GM23338 (cell line): Measurements from ENCODE around the gene EIF4E3. TPM values are rescaled to one million over a fixed set of nuclear protein-coding genes. Genes with fewer than 3 reads are reported as not detected.

ENCODE experiments used
- ATAC-seq: fragments of 200-7000 bp; cut with Tn5 transposase; 3 replicates; pipeline ENCODE4 v1.9.1; 2020
- DNase-seq: peaks from one replicate; pipeline ENCODE4 v3.0.0-alpha.2; 2015; ENCODE audit warnings: low spot score
- H2AFZ ChIP-seq: fragments of 200-600 bp; sonication (generic); 2 replicates; pipeline ENCODE4 v1.8.0; 2016; ENCODE audit warnings: antibody characterized with exemption, mild to moderate bottlenecking, moderate library complexity
- H3F3A ChIP-seq: fragments of 200-600 bp; sonication (generic); replicated peaks from 2 replicates; pipeline ENCODE4 v1.8.0; 2017; ENCODE audit warnings: antibody characterized with exemption, mixed run types, low read depth
- H3K27ac ChIP-seq: fragments of 200-600 bp; sonication (generic); 2 replicates; pipeline ENCODE4 v1.6.1; 2016; ENCODE audit warnings: low read depth
- H3K27me3 ChIP-seq: fragments of 200-600 bp; sonication (generic); 2 replicates; pipeline ENCODE4 v1.8.0; 2016; ENCODE audit warnings: mild to moderate bottlenecking, mixed run types, moderate library complexity; ENCODE audit not compliant: insufficient read depth
- H3K36me3 ChIP-seq: fragments of 200-600 bp; sonication (generic); 2 replicates; pipeline ENCODE4 v1.8.0; 2016; ENCODE audit warnings: mild to moderate bottlenecking; ENCODE audit not compliant: insufficient read depth
- H3K4me1 ChIP-seq: fragments of 200-600 bp; sonication (generic); 2 replicates; pipeline ENCODE4 v1.8.0; 2016; ENCODE audit warnings: mild to moderate bottlenecking, moderate library complexity; ENCODE audit not compliant: insufficient read depth
- H3K4me2 ChIP-seq: fragments of 200-600 bp; sonication (generic); 2 replicates; pipeline ENCODE4 v1.7.1; 2017; ENCODE audit warnings: mixed run types
- H3K4me3 ChIP-seq: fragments of 200-600 bp; sonication (generic); 2 replicates; pipeline ENCODE4 v1.6.1; 2016; ENCODE audit warnings: mixed run types
- H3K79me2 ChIP-seq: fragments of 200-600 bp; sonication (generic); replicated peaks from 2 replicates; pipeline ENCODE4 v1.8.0; 2017; ENCODE audit warnings: mild to moderate bottlenecking; ENCODE audit not compliant: insufficient read depth
- H3K9me2 ChIP-seq: fragments of 200-600 bp; sonication (generic); 2 replicates; pipeline ENCODE4 v1.8.0; 2017; ENCODE audit not compliant: insufficient read depth
- H4K20me1 ChIP-seq: fragments of 200-600 bp; sonication (generic); replicated peaks from 2 replicates; pipeline ENCODE4 v1.8.0; 2017; ENCODE audit warnings: mild to moderate bottlenecking; ENCODE audit not compliant: insufficient read depth
- H3K27ac Mint-ChIP-seq: 2 replicates; pipeline ENCODE4 v1.8.0; 2020; ENCODE audit warnings: inconsistent platforms, mild to moderate bottlenecking, moderate library complexity, mixed read lengths
- H3K27me3 Mint-ChIP-seq: 3 replicates; pipeline ENCODE4 v1.8.0; 2022; ENCODE audit warnings: low read depth, mild to moderate bottlenecking, moderate library complexity, mixed read lengths, inconsistent platforms; ENCODE audit not compliant: insufficient read depth, poor library complexity
- H3K36me3 Mint-ChIP-seq: 3 replicates; pipeline ENCODE4 v1.8.0; 2021; ENCODE audit warnings: low read depth, mild to moderate bottlenecking, inconsistent platforms, moderate library complexity, mixed read lengths
- H3K4me1 Mint-ChIP-seq: 3 replicates; pipeline ENCODE4 v1.8.0; 2020; ENCODE audit warnings: mild to moderate bottlenecking, inconsistent platforms, mixed read lengths
- H3K4me3 Mint-ChIP-seq: 3 replicates; pipeline ENCODE4 v1.8.0; 2021; ENCODE audit warnings: moderate library complexity, mild to moderate bottlenecking, inconsistent platforms, mixed read lengths
- H3K9me3 Mint-ChIP-seq: 3 replicates; pipeline ENCODE4 v1.8.0; 2020; ENCODE audit warnings: moderate library complexity, mild to moderate bottlenecking, inconsistent platforms, mixed read lengths
- CREB1 ChIP-seq: fragments of 250-450 bp; sonication (Bioruptor Pico); IDR thresholded peaks from 2 replicates; pipeline ENCODE4 v1.5.0; 2020; ENCODE audit warnings: low read depth, mild to moderate bottlenecking, moderate library complexity
- CTCF ChIP-seq, 2 experiments: fragments of 200-600 bp in 1 of 2; sonication (generic) in 1 of 2; conservative IDR thresholded peaks; 2 replicates each; pipeline versions ENCODE4 v1.5.1 to v1.6.1; 2016 to 2017; ENCODE audit warnings: antibody characterized with exemption in 2 of 2, low read depth in 2 of 2, mild to moderate bottlenecking in 2 of 2, moderate library complexity in 1 of 2
- EZH2 ChIP-seq: fragments of 200-600 bp; sonication (generic); IDR thresholded peaks from one replicate; pipeline ENCODE4 v1.8.0; 2017; ENCODE audit warnings: antibody characterized with exemption, mild to moderate bottlenecking, low read depth; ENCODE audit not compliant: unreplicated experiment
- EZH2phosphoT487 ChIP-seq: fragments of 200-600 bp; sonication (generic); IDR thresholded peaks from one replicate; pipeline ENCODE4 v1.8.1; 2018; ENCODE audit warnings: antibody characterized with exemption; ENCODE audit not compliant: unreplicated experiment
- JUNB ChIP-seq: IDR thresholded peaks from one replicate; pipeline ENCODE4 v1.6.1; 2016; ENCODE audit warnings: antibody characterized with exemption; ENCODE audit not compliant: unreplicated experiment
- NANOG ChIP-seq: IDR thresholded peaks from 2 replicates; pipeline ENCODE4 v1.6.1; 2016; ENCODE audit warnings: antibody characterized with exemption, borderline replicate concordance
- POLR2AphosphoS5 ChIP-seq: IDR thresholded peaks from 2 replicates; pipeline ENCODE4 v1.6.1; 2016; ENCODE audit warnings: antibody characterized with exemption, low read depth
- REST ChIP-seq: IDR thresholded peaks from one replicate; pipeline ENCODE4 v1.6.1; 2018; ENCODE audit warnings: antibody characterized with exemption; ENCODE audit not compliant: unreplicated experiment
- STAT1 ChIP-seq: IDR thresholded peaks from one replicate; pipeline ENCODE4 v1.6.1; 2016; ENCODE audit warnings: antibody characterized with exemption; ENCODE audit not compliant: unreplicated experiment
- ZNF114 ChIP-seq: fragments of 250-450 bp; sonication (Bioruptor Pico); IDR thresholded peaks from 2 replicates; pipeline ENCODE4 v1.5.0; 2020; ENCODE audit warnings: mild to moderate bottlenecking, moderate library complexity
- ZNF331 ChIP-seq: fragments of 250-450 bp; sonication (Bioruptor Pico); IDR thresholded peaks from 2 replicates; pipeline ENCODE4 v1.5.0; 2020; ENCODE audit warnings: low read depth, mild to moderate bottlenecking, moderate library complexity
- ZNF462 ChIP-seq: fragments of 250-450 bp; sonication (Bioruptor Pico); IDR thresholded peaks from 2 replicates; pipeline ENCODE4 v1.5.0; 2020; ENCODE audit warnings: mild to moderate bottlenecking, moderate library complexity
- polyA plus RNA-seq: library from polyadenylated mRNA; unstranded; fragments of >200 nt; fragmentation: Nextera tagmentation; extraction: Ambion mirVana; gene quantifications from 2 replicates; pipeline ENCODE4 v1.2.1, GENCODE V29; 2016
- total RNA-seq: library from RNA; depleted of rRNA; stranded (reverse); fragments of >200 nt; shearing (Covaris generic); gene quantifications from 2 replicates; pipeline ENCODE4 v1.2.3, GENCODE V29; 2014
- TF ChIP-seq, protein P1 (sequence below): IDR thresholded peaks from 2 replicates; pipeline ENCODE4 v1.6.1; 2016; ENCODE audit warnings: antibody characterized with exemption

EIF4E3 gene
- total and polyA plus RNA-seq, 2 experiments from 2014 or later = 6.0 to 9.7 TPM

- no peak for ATAC-seq
- H3K9me3 Mint-ChIP-seq = no peaks in the 10 kb centered on the region
These were observed 12.2 kb downstream of the EIF4E3 start for GRCh38 chr3:71713041-71713440.

More at GRCh38 chr3:71713041-71713440, 12.2 kb downstream of the EIF4E3 start:
- no peak overlapping the region for H3K27ac ChIP-seq
- peaks cover 1% of the 10 kb centered on the region for H3K27me3 Mint-ChIP-seq
- H3K79me2 ChIP-seq = peaks cover 9% of the 10 kb centered on the region; the same call in 1 of the 2 replicates
- H3K4me3 Mint-ChIP-seq = no peak overlapping the region
- TF ChIP-seq JUNB = no peak
- no peak for TF ChIP-seq EZH2phosphoT487
- TF ChIP-seq ZNF462 = no peak
- TF ChIP-seq EZH2 = no peak
- no peak for TF ChIP-seq CREB1 (CRISPR knock-in tag)
- TF ChIP-seq CTCF (conservative IDR thresholded peaks at IDR 0.05; ENCODE audit: low read depth in 2 of 2) = no peak
- TF ChIP-seq, protein P1, sequence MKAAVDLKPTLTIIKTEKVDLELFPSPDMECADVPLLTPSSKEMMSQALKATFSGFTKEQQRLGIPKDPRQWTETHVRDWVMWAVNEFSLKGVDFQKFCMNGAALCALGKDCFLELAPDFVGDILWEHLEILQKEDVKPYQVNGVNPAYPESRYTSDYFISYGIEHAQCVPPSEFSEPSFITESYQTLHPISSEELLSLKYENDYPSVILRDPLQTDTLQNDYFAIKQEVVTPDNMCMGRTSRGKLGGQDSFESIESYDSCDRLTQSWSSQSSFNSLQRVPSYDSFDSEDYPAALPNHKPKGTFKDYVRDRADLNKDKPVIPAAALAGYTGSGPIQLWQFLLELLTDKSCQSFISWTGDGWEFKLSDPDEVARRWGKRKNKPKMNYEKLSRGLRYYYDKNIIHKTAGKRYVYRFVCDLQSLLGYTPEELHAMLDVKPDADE = no peak
- TF ChIP-seq POLR2AphosphoS5 = no peak
- TF ChIP-seq STAT1 = no peak
- no peak for TF ChIP-seq REST
- TF ChIP-seq ZNF114 (CRISPR knock-in tag) = no peak
- no peak for TF ChIP-seq ZNF331 (CRISPR knock-in tag)
- TF ChIP-seq NANOG = no peak
- no peaks in the 10 kb centered on the region; the same call in 1 of the 2 replicates for H4K20me1 ChIP-seq
- H3K27me3 ChIP-seq = no peaks in the 10 kb centered on the region
- no peak overlapping the region for H3K4me2 ChIP-seq
- no peaks in the 10 kb centered on the region for H3K36me3 Mint-ChIP-seq
- no peaks in the 10 kb centered on the region for H3F3A ChIP-seq
- H2AFZ ChIP-seq = no peak overlapping the region
- H3K27ac Mint-ChIP-seq = no peak overlapping the region
- H3K36me3 ChIP-seq = no peaks in the 10 kb centered on the region
- H3K4me1 Mint-ChIP-seq = no peaks in the 10 kb centered on the region; the same call in 1 of the 3 replicates
- H3K9me2 ChIP-seq = no peaks in the 10 kb centered on the region
- DNase-seq = no peak
- H3K4me1 ChIP-seq = no peaks in the 10 kb centered on the region
- no peak overlapping the region for H3K4me3 ChIP-seq
